Activated naive CD8-positive, alpha-beta T cell treated with anti-CD3 and anti-CD28 coated beads, Interleukin-2, amount 50 U/mL, for 24 hours (primary cell): ENCODE data around the gene RAB4B.
"Not testable (repeated sequence)": the region's sequence is repeated elsewhere in the genome, so short reads cannot be mapped to it uniquely, and the experiment has no call there.

Source experiments
- ATAC-seq: fragments of 150-1000 bp; cut with Tn5 transposase; one replicate; pipeline ENCODE4 v1.10.0; 2021
- DNase-seq: peaks from one replicate; pipeline ENCODE4 v3.0.0; 2021
- H3K27ac Mint-ChIP-seq: one replicate; pipeline ENCODE4 v1.8.0; 2021; ENCODE audit warnings: mild to moderate bottlenecking, mixed read lengths
- H3K27me3 Mint-ChIP-seq: one replicate; pipeline ENCODE4 v1.8.0; 2021; ENCODE audit warnings: mixed read lengths
- H3K36me3 Mint-ChIP-seq: one replicate; pipeline ENCODE4 v1.8.0; 2021; ENCODE audit warnings: low read depth, mixed read lengths
- H3K4me1 Mint-ChIP-seq: one replicate; pipeline ENCODE4 v1.8.0; 2021; ENCODE audit warnings: mixed read lengths
- H3K4me3 Mint-ChIP-seq: one replicate; pipeline ENCODE4 v1.8.0; 2021; ENCODE audit warnings: mild to moderate bottlenecking, moderate library complexity, mixed read lengths
- H3K9me3 Mint-ChIP-seq: one replicate; pipeline ENCODE4 v1.8.0; 2021; ENCODE audit warnings: mixed read lengths

RAB4B gene

GRCh38 chr19:40810649-40811408, 32.8 kb downstream of the RAB4B start:
- H3K9me3 Mint-ChIP-seq, H3K27me3 Mint-ChIP-seq: not testable (repeated sequence)
- Mint-ChIP-seq H3K27ac (peak overlapping the region; percentile 62), H3K4me3 (peak overlapping the region; percentile 81), H3K36me3 (peaks cover 11% of the 10 kb centered on the region), H3K4me1 (peaks cover 53% of the 10 kb centered on the region)
- DNase-seq (peak; percentile 65), ATAC-seq (peak; percentile 76)

- Mint-ChIP-seq H3K4me1 (peaks cover 44% of the 10 kb centered on the region), H3K27me3 (no peaks in the 10 kb centered on the region), H3K27ac (peak overlapping the region; percentile 49), H3K4me3 (peak overlapping the region; percentile 81), H3K36me3 (peaks cover 10% of the 10 kb centered on the region), H3K9me3 (no peaks in the 10 kb centered on the region)
- DNase-seq (no peak), ATAC-seq (no peak)
These were observed 33.7 kb downstream of the RAB4B start for GRCh38 chr19:40811478-40812341.

GRCh38 chr19:40812571-40812970, 34.5 kb downstream of the RAB4B start:
- peak overlapping the region; percentile 31 for H3K27ac Mint-ChIP-seq
- H3K4me3 Mint-ChIP-seq = peak overlapping the region; percentile 81
- not testable (repeated sequence) for ATAC-seq, DNase-seq, H3K27me3 Mint-ChIP-seq, H3K9me3 Mint-ChIP-seq, H3K36me3 Mint-ChIP-seq
- peaks cover 36% of the 10 kb centered on the region for H3K4me1 Mint-ChIP-seq

DNA sequence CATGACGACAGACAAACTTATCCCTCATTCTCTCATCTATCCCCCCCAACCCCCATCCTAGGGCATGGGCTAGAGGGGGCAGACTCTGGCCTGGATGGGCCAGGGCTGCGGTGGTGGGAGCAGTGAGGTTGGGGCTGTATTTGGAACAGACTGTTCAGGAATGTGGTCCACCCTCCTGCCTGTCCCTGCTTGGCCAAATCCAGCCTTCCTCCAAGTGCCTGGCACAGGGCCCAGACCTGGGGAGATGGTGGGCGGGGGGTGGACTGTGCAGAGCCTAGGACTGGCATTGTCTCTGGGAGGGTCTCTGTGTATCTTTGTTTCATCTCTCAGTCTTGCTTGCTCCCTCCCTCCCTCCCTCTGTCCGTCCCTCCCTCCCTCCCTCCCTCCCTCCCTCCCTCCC, 35.1 kb downstream of the RAB4B start:
- Mint-ChIP-seq H3K36me3 (peaks cover 2% of the 10 kb centered on the region), H3K9me3 (no peaks in the 10 kb centered on the region), H3K4me3 (no peak overlapping the region), H3K4me1 (peaks cover 33% of the 10 kb centered on the region), H3K27me3 (no peaks in the 10 kb centered on the region), H3K27ac (no peak overlapping the region)
- DNase-seq = no peak
- no peak for ATAC-seq

DNA sequence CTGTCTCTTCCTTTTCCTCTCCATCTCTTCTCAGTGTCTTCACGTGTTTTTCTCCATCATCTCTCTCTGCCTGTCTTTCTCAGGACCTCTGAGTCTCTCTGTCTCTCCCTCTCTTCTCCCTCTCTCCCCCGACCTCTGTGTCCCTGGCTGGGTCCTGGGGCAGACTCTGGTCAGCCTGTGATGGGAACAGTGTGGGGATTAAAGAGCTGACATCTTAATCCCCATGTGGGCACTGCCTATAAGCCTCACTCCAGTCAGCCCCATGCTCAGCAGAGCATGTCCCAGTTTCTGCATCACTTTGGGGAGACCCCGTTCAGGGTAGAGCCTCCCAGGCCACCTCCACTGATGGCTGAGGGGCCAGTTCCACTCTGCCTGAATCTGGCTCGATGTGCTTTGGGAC, 37.2 kb downstream of the RAB4B start:
- ATAC-seq (no peak), DNase-seq (no peak)
- Mint-ChIP-seq H3K27ac (no peak overlapping the region), H3K36me3 (no peaks in the 10 kb centered on the region), H3K9me3 (no peaks in the 10 kb centered on the region), H3K27me3 (no peaks in the 10 kb centered on the region), H3K4me3 (no peak overlapping the region), H3K4me1 (peaks cover 40% of the 10 kb centered on the region)

DNA sequence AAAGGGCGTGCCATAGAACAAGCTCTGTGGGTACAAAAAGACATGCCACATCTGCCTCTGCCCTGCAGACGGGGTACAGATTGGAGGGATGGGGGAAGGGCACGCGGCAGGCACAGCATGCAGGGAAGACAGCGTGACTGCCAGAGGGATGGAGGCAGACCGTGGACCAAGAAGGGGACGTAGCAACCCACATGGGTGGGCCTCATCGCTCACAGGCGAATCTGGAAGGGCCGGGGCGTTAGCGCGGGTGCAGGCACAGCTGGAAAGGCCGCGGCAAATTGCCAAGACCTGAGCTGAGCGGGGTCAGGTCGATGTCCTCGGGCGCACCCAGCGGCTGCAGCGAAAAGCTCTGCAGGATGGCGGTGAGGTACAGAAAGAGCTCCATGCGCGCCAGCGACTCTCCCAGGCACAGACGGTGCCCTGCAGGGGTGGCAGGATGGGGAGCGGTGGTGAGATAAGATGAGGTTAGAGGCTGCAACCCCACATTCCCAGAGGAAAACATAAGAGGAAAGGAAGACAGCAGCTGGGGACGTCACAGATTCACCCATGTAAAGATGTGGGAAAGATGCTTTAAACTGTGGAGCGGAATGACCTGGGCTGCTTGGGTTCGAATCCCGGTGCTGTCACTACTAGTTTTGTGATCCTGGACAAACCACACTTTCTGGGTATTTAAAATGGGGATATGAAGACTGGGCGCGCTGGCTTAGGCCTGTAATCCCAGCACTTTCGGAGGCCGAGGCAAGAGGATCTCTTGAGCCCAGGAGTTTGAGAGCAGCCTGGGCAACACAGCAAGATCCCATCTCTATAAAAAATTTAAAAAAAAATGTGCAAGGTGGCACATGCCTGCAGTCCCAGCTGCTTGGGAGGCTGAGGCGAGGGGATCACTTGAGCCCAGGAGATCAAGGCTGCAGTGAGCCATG, 40.7 kb downstream of the RAB4B start:
- H3K36me3 Mint-ChIP-seq, H3K27me3 Mint-ChIP-seq, H3K9me3 Mint-ChIP-seq: not testable (repeated sequence)
- Mint-ChIP-seq H3K27ac (peak overlapping the region; percentile 63), H3K4me3 (peak overlapping the region; percentile 71), H3K4me1 (peaks cover 28% of the 10 kb centered on the region)
- DNase-seq = peak; percentile 81
- ATAC-seq = peak; percentile 93

DNA sequence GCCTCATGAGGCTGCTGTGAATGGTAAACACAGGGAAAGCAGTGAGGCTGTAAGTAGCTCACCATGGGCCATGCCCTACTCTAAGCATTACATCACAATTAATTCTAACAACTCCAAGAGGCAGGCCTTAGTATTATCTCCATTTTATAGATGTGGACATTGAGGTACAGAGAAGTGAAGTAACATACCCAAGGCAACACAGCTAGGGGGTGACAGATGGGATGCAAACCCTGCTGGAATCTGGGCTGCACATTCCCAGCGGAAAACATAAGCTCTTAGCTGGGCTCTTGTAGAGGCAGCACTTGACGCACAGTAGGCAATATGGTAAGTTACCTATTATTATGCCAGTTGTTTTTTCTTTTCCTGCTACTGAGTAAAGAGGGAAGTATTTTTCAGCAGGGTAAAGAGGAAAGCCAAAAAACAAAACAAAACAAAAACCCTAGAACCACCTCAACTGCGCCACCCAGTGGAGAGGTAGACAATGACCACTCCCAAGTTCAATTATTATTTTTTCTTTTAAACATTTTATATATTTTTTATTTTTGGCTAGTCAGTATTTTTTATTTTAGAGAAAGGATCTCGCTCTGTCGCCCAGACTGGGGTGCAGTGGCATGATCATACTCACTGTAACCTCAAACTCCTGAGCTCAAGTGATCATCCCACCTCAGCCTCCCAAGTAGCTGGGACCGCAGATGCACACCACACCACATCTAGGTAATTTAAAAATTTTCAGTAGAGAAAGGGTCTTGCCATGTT, 41.6 kb downstream of the RAB4B start:
- not testable (repeated sequence) for H3K27ac Mint-ChIP-seq

DNA sequence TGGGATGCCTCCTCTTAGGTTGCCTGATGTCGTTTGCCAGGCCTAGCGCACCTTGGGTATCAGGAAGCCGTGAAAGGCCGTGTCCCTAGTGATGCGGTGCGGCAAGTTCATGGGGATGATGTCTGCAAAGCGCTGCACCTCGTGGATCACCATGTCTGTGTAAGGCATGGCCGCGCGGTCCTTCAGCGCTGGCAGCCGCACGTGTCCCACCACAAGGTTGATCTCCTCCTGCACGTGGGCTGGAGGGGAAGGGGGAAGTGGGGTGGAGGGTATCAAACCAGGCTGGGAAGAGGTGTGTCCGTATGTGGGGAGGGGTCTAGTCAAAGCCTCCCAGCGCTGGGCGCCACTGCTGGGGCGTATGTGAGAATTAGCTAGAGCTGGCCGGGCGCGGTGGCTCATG, 44.1 kb downstream of the RAB4B start:
- H3K4me3 Mint-ChIP-seq = no peak overlapping the region
- no peaks in the 10 kb centered on the region for H3K9me3 Mint-ChIP-seq
- no peak overlapping the region for H3K27ac Mint-ChIP-seq
- ATAC-seq = no peak
- DNase-seq = no peak
- peaks cover 4% of the 10 kb centered on the region for H3K36me3 Mint-ChIP-seq
- peaks cover 40% of the 10 kb centered on the region for H3K4me1 Mint-ChIP-seq
- no peaks in the 10 kb centered on the region for H3K27me3 Mint-ChIP-seq

More for the DNA sequence above, 41.6 kb downstream of the RAB4B start:
- peak; percentile 68 for DNase-seq
- H3K36me3 Mint-ChIP-seq, ATAC-seq, H3K27me3 Mint-ChIP-seq, H3K4me3 Mint-ChIP-seq, H3K9me3 Mint-ChIP-seq: not testable (repeated sequence)
- H3K4me1 Mint-ChIP-seq = peaks cover 29% of the 10 kb centered on the region

DNA sequence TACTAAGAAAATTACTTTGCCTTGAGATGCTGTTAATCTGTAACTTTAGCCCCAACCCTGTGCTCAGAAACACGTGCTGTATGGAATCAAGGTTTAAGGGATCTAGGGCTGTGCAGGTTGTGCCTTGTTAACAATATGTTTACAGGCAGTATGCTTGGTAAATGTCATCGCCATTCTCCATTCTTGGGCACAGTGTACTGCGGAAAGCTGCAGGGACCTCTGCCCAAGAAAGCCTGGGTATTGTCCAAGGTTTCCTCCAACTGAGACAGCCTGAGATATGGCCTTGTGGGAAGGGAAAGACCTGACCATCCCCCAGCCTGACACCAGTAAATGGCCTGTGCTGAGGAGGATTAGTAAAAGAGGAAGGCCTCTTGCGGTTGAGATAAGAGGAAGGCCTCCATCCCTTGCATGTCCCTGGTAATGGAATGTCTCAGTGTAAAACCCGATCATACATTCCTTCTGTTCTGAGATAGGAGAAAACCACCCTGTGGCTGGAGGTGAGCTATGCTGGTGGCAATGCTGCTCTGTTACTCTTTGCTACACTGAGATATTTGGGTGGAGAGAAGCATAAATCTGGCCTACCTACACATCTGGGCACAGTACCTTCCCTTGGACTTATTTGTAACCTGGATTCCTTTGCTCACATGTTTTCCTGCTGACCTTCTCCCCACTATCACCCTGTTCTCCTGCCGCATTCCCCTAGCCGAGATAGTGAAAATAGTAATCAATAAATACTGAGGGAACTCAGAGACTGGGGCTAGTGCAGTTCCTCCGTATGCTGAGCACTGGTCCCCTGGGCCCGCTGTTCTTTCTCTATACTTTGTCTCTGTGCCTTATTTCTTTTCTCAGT, 44.9 kb downstream of the RAB4B start:
- not testable (repeated sequence) for H3K4me3 Mint-ChIP-seq, H3K27me3 Mint-ChIP-seq, H3K27ac Mint-ChIP-seq, DNase-seq, H3K36me3 Mint-ChIP-seq, ATAC-seq, H3K9me3 Mint-ChIP-seq
- H3K4me1 Mint-ChIP-seq = peaks cover 40% of the 10 kb centered on the region

DNA sequence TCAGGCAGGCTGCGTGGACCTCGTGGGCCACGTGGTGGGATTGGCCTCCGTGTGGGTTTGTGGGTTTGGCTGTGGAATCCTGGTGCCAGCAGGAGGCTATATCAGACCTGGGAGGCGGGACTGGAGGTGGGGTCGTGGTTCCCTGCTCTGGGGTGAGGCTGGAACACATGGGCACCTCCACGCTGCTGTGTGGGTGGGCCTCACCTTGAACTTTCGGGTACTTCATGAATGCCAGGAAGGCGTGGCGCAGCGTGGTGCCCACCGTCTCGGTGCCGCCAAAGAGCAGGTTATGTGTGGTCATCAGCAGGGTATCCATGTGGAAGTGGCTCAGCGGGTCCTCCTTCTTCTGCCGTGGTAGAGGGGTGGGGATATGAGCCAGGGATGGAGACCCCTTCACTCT, 46.9 kb downstream of the RAB4B start:
- peaks cover 23% of the 10 kb centered on the region for H3K4me1 Mint-ChIP-seq
- not testable (repeated sequence) for DNase-seq, H3K27ac Mint-ChIP-seq, ATAC-seq, H3K9me3 Mint-ChIP-seq, H3K4me3 Mint-ChIP-seq, H3K36me3 Mint-ChIP-seq, H3K27me3 Mint-ChIP-seq

GRCh38 chr19:40825460-40826095, 47.5 kb downstream of the RAB4B start:
- not testable (repeated sequence) for ATAC-seq, H3K4me3 Mint-ChIP-seq, H3K9me3 Mint-ChIP-seq, H3K36me3 Mint-ChIP-seq, DNase-seq, H3K27me3 Mint-ChIP-seq, H3K27ac Mint-ChIP-seq
- peaks cover 23% of the 10 kb centered on the region for H3K4me1 Mint-ChIP-seq

- DNase-seq, H3K4me3 Mint-ChIP-seq, H3K27me3 Mint-ChIP-seq, H3K9me3 Mint-ChIP-seq, H3K36me3 Mint-ChIP-seq, H3K27ac Mint-ChIP-seq, ATAC-seq: not testable (repeated sequence)
- H3K4me1 Mint-ChIP-seq = peaks cover 23% of the 10 kb centered on the region
These were observed 48.3 kb downstream of the RAB4B start for GRCh38 chr19:40826312-40826698.
